Measurements from ENCODE around the gene OR8B12.
"Not testable (repeated sequence)": the region's sequence is repeated elsewhere in the genome, so short reads cannot be mapped to it uniquely, and the experiment has no call there.

OR8B12 gene

DNA sequence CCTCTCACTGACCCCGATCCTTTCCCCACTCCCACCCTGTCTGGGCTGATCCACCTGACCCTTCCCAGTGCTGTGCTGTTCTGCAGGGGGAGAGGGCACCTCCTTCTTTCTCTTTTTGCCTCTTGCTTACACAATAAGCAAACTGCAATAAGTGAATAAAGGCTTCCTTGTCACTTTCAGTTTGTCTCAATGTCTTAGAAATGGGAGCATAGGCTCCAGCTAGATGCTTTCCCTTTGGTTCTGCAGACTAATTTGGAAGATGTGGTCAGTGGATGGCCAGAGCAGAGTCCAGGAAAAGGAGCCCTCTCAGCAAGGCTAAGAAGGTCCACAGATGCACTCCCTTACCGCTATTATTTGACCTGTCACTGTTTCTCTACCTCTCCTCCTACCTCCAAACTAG lies 9.4 kb downstream of the OR8B12 start:
- no peak for DNase-seq (ENCODE audit: insufficient read length, low spot score)
- no peak for FAIRE-seq
- no peak for TF ChIP-seq CTCF (IDR thresholded peaks at IDR 0.05; ENCODE audit: insufficient read depth, missing control alignments)

- no peak for TF ChIP-seq CTCF (IDR thresholded peaks at IDR 0.05; ENCODE audit: insufficient read depth, missing control alignments)
- no peak for DNase-seq (ENCODE audit: insufficient read length, low spot score)
- FAIRE-seq: no peak
Measured at GRCh38 chr11:124533626-124534025, 9.8 kb downstream of the OR8B12 start.

- no peak for TF ChIP-seq CTCF (IDR thresholded peaks at IDR 0.05; ENCODE audit: insufficient read depth, missing control alignments)
- DNase-seq (ENCODE audit: insufficient read length, low spot score) (no peak), FAIRE-seq (no peak)
Measured at GRCh38 chr11:124520550-124520854, 23.0 kb downstream of the OR8B12 start.

- FAIRE-seq (no peak), DNase-seq (ENCODE audit: insufficient read length, low spot score) (no peak)
- no peak for TF ChIP-seq CTCF (IDR thresholded peaks at IDR 0.05; ENCODE audit: insufficient read depth, missing control alignments)
Measured at GRCh38 chr11:124519850-124520549, 23.5 kb downstream of the OR8B12 start.

DNA sequence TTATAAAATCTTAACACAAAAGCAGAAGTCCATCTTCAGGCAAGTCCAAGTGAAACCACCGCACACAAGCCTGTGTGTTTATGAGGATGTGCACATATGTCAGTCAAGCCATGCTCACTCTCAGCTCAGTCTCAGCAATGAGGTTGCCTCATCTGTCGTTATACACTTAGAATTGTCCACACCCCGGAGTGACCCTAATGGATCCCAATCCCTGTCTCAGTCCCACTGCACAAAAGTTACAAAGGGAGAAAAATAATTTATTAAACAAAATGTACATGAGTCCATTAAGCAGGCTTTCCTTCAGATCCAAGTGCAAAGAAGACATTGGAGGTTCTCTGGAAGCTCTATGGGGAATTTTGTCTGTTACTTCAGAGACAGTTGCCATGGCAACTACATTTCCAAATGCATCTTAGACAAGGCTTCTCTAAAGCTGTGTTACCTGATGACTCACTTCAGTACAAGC lies 24.4 kb downstream of the OR8B12 start:
- FAIRE-seq (no peak), DNase-seq (ENCODE audit: insufficient read length, low spot score) (no peak)
- no peak for TF ChIP-seq CTCF (IDR thresholded peaks at IDR 0.05; ENCODE audit: insufficient read depth, missing control alignments)

DNA sequence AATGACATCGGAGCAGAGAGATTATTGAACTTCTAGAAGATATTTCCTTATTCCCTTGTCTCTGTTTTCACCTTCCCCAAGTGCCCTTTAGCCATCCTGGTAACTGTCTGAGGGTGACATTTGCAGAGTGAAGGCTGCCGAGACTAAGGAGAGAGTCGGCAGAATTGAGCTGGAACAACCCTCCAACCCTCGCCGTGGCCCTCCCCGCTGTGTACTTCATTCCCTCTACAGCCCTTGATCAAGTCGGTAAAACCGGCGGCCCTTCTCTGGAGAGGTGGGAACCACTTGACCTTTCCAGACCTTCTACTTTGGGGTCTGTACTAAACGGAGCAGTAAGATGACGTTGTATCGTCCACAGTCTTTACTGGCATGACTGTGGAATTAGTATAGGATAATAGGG lies 26.1 kb downstream of the OR8B12 start:
- DNase-seq (ENCODE audit: insufficient read length, low spot score) (no peak), FAIRE-seq (no peak)
- no peak for TF ChIP-seq CTCF (IDR thresholded peaks at IDR 0.05; ENCODE audit: insufficient read depth, missing control alignments)

GRCh38 chr11:124514675-124515074 lies 28.8 kb downstream of the OR8B12 start:
- DNase-seq (ENCODE audit: insufficient read length, low spot score); FAIRE-seq: not testable (repeated sequence)

GRCh38 chr11:124514131-124514530 lies 29.3 kb downstream of the OR8B12 start:
- TF ChIP-seq CTCF (IDR thresholded peaks at IDR 0.05; ENCODE audit: insufficient read depth, missing control alignments): no peak
- no peak for FAIRE-seq
- no peak for DNase-seq (ENCODE audit: insufficient read length, low spot score)
